ENCODE measurements around the gene CHMP4B.

The CHMP4B gene

DNA sequence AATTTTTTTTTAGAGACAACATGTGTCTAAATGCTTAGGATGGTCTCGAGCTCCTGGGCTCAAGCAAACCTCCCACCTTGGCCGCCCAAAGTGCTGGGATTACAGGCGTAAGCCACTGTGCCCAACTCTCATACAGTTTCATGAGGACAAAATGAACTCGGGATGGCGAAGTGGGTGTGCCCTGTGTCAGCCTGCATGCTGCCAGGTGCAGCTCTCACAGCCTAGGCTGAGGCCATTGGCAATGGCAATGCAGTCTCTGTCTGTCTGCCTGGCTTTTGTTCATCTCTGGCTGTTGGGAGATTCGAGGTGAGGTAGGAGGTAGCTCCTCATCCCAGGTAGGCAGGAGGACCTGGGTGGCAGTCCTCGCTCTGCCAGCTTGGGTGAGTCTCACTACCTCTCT is 88.0 kb downstream of the CHMP4B start:
- no peak overlapping the region for H2AFZ ChIP-seq (ENCODE audit: low read depth)
- TF ChIP-seq, protein P1, sequence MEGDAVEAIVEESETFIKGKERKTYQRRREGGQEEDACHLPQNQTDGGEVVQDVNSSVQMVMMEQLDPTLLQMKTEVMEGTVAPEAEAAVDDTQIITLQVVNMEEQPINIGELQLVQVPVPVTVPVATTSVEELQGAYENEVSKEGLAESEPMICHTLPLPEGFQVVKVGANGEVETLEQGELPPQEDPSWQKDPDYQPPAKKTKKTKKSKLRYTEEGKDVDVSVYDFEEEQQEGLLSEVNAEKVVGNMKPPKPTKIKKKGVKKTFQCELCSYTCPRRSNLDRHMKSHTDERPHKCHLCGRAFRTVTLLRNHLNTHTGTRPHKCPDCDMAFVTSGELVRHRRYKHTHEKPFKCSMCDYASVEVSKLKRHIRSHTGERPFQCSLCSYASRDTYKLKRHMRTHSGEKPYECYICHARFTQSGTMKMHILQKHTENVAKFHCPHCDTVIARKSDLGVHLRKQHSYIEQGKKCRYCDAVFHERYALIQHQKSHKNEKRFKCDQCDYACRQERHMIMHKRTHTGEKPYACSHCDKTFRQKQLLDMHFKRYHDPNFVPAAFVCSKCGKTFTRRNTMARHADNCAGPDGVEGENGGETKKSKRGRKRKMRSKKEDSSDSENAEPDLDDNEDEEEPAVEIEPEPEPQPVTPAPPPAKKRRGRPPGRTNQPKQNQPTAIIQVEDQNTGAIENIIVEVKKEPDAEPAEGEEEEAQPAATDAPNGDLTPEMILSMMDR (conservative IDR thresholded peaks at IDR 0.05; ENCODE audit: low read depth, low read length): no peak
- no peak overlapping the region for H3K4me2 ChIP-seq
- peaks cover 34% of the 10 kb centered on the region for H3K4me1 ChIP-seq (ENCODE audit: low read depth, poor library complexity, severe bottlenecking)
- no peaks in the 10 kb centered on the region for H3K27me3 ChIP-seq (ENCODE audit: insufficient read depth, low read depth)
- no peaks in the 10 kb centered on the region for H4K20me1 ChIP-seq (ENCODE audit: insufficient read depth)
- H3K36me3 ChIP-seq (ENCODE audit: insufficient read depth): no peaks in the 10 kb centered on the region
- H3K4me3 ChIP-seq (IDR thresholded peaks at IDR 0.05; ENCODE audit: insufficient read depth, low read depth, low read length): no peak overlapping the region
- no peak overlapping the region for H3K27ac ChIP-seq
- no peaks in the 10 kb centered on the region for H3K79me2 ChIP-seq (ENCODE audit: insufficient read depth, low read depth)
- H3K9ac ChIP-seq: no peak overlapping the region

DNA sequence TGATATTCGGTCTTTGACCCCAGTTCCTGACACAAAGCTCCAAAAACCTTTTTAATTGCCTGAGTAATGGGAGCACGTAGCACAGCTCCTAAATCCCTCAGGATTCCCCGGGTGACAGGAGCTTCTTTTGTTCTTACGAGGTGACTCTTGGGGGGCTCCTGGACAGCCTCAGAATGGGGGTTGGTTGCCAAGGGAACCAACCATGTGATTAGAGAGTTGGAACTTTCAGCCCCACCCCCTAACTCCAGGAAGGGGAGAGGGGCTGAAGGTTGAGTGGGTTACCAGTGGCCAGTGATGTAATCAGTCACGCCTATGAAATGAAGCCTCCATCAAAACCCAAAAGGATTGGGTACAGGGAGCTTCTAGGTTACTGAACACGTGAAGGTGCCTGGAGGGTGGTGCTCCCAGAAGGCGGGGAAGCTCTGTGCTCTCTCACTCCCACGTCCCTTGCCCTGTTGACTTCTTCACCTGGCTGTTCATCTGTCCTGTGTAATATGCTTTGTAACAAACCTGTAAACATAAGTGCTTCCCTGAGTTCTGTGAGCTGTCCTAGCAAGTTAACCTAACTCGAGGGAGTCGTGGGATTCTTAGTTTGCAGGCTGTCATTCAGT is 89.5 kb downstream of the CHMP4B start:
- H2AFZ ChIP-seq (ENCODE audit: low read depth): no peak overlapping the region; the same call in 1 of the 2 replicates

DNA sequence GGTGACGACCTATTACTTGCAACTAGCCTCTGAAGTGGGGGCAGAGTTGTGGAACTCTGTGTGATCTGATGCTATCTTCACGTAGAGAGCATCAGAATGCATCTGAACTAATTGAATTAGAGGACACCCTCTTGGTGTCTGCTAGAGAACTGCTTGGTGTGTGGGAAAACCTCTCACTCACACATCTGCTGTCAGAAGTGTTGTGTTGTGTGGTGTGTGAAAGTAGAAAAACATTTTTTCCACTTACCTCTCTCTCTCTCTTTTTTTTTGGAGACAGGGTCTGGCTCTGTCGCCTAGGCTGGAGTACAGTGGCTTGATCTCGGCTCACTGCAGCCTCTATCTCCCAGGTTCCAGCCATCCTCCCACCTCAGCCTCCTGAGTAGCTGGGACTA is 90.0 kb downstream of the CHMP4B start:
- no peak overlapping the region; the same call in 1 of the 2 replicates for H2AFZ ChIP-seq (ENCODE audit: low read depth)
- H3K27ac ChIP-seq: no peak overlapping the region
- TF ChIP-seq, protein P1 (conservative IDR thresholded peaks at IDR 0.05; ENCODE audit: low read depth, low read length): no peak
- no peaks in the 10 kb centered on the region for H4K20me1 ChIP-seq (ENCODE audit: insufficient read depth)
- H3K36me3 ChIP-seq (ENCODE audit: insufficient read depth): no peaks in the 10 kb centered on the region
- no peak overlapping the region for H3K4me3 ChIP-seq (IDR thresholded peaks at IDR 0.05; ENCODE audit: insufficient read depth, low read depth, low read length)
- H3K4me1 ChIP-seq (ENCODE audit: low read depth, poor library complexity, severe bottlenecking): peaks cover 44% of the 10 kb centered on the region
- H3K9ac ChIP-seq: no peak overlapping the region
- H3K4me2 ChIP-seq: 0 out of 2 replicates have a peak overlapping the region, but pooled peaks have one; percentile 1
- no peaks in the 10 kb centered on the region for H3K27me3 ChIP-seq (ENCODE audit: insufficient read depth, low read depth)
- H3K79me2 ChIP-seq (ENCODE audit: insufficient read depth, low read depth): no peaks in the 10 kb centered on the region

More for the DNA sequence above, 89.5 kb downstream of the CHMP4B start:
- Histone ChIP-seq H3K79me2 (ENCODE audit: insufficient read depth, low read depth) (no peaks in the 10 kb centered on the region), H4K20me1 (ENCODE audit: insufficient read depth) (no peaks in the 10 kb centered on the region), H3K4me2 (0 out of 2 replicates have a peak overlapping the region, but pooled peaks have one; percentile 1), H3K9ac (no peak overlapping the region), H3K36me3 (ENCODE audit: insufficient read depth) (no peaks in the 10 kb centered on the region), H3K27ac (no peak overlapping the region), H3K4me1 (ENCODE audit: low read depth, poor library complexity, severe bottlenecking) (peaks cover 40% of the 10 kb centered on the region), H3K4me3 (IDR thresholded peaks at IDR 0.05; ENCODE audit: insufficient read depth, low read depth, low read length) (no peak overlapping the region), H3K27me3 (ENCODE audit: insufficient read depth, low read depth) (no peaks in the 10 kb centered on the region)
- TF ChIP-seq, protein P1 (conservative IDR thresholded peaks at IDR 0.05; ENCODE audit: low read depth, low read length): no peak

DNA sequence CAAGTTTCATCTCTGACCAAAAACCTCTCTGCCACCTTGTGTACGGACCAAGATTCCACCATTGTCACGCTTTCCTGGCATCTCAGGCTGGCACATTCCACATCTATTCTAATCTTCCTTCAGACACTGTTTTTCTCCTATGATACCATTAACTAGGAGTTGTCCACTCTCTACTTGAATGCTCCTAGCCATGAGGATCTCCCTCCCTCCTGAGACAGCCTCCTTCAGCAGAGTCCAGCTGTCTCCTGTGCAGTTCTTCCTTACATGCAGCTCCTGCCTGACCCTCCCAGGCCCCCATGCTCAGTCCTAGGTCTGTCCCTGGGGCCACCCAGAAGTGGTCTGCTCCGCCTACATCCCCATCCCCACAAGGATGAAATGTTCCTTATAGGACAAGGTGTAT is 90.9 kb downstream of the CHMP4B start:
- TF ChIP-seq, protein P1 (conservative IDR thresholded peaks at IDR 0.05; ENCODE audit: low read depth, low read length): no peak
- H3K27ac ChIP-seq: no peak overlapping the region

More for the DNA sequence above, 90.9 kb downstream of the CHMP4B start:
- Histone ChIP-seq H3K79me2 (ENCODE audit: insufficient read depth, low read depth) (no peaks in the 10 kb centered on the region), H2AFZ (ENCODE audit: low read depth) (no peak overlapping the region), H4K20me1 (ENCODE audit: insufficient read depth) (no peaks in the 10 kb centered on the region), H3K4me1 (ENCODE audit: low read depth, poor library complexity, severe bottlenecking) (peaks cover 51% of the 10 kb centered on the region), H3K4me2 (peak overlapping the region; percentile 11; the same call in 1 of the 2 replicates), H3K9ac (no peak overlapping the region), H3K36me3 (ENCODE audit: insufficient read depth) (no peaks in the 10 kb centered on the region), H3K4me3 (IDR thresholded peaks at IDR 0.05; ENCODE audit: insufficient read depth, low read depth, low read length) (no peak overlapping the region), H3K27me3 (ENCODE audit: insufficient read depth, low read depth) (no peaks in the 10 kb centered on the region)

All from KMS-11 (cell line).